Karpas-422 (cell line): ENCODE results near the gene ARRB1. TPM values are rescaled to one million over a fixed set of nuclear protein-coding genes. Genes with fewer than 3 reads are reported as not detected.

Experiments
- DNase-seq: peaks from one replicate; pipeline ENCODE4 v3.0.0-alpha.2; 2015
- H2AFZ ChIP-seq: fragments of 200-600 bp; sonication (generic); 2 replicates; pipeline ENCODE4 v1.6.1; 2014; ENCODE audit warnings: antibody characterized with exemption, low read length, mixed read lengths
- H3K27ac ChIP-seq: fragments of 200-600 bp; sonication (generic); 2 replicates; pipeline ENCODE4 v1.5.1; 2014; ENCODE audit warnings: mild to moderate bottlenecking, low read length, moderate library complexity
- H3K27me3 ChIP-seq: fragments of 200-600 bp; sonication (generic); 2 replicates; pipeline ENCODE4 v1.6.1; 2014; ENCODE audit warnings: low read length, mixed read lengths
- H3K36me3 ChIP-seq: fragments of 200-600 bp; sonication (generic); 2 replicates; pipeline ENCODE4 v1.6.1; 2014; ENCODE audit warnings: low read length, mixed read lengths; ENCODE audit not compliant: insufficient read depth
- H3K4me1 ChIP-seq: fragments of 200-600 bp; sonication (generic); 2 replicates; pipeline ENCODE4 v1.6.1; 2014; ENCODE audit warnings: mild to moderate bottlenecking, low read length, mixed read lengths
- H3K4me2 ChIP-seq: fragments of 200-600 bp; sonication (generic); 2 replicates; pipeline ENCODE4 v1.6.1; 2014; ENCODE audit warnings: low read length, low read depth, mild to moderate bottlenecking; ENCODE audit not compliant: poor library complexity, severe bottlenecking
- H3K4me3 ChIP-seq: fragments of 200-600 bp; sonication (generic); 2 replicates; pipeline ENCODE4 v1.5.1; 2014; ENCODE audit warnings: mild to moderate bottlenecking, antibody characterized with exemption, low read length, mixed read lengths
- H3K79me2 ChIP-seq: fragments of 200-600 bp; sonication (generic); 2 replicates; pipeline ENCODE4 v1.6.1; 2014; ENCODE audit warnings: mild to moderate bottlenecking, low read length, mixed read lengths
- H3K9ac ChIP-seq: fragments of 200-600 bp; sonication (generic); 2 replicates; pipeline ENCODE4 v1.6.0; 2014; ENCODE audit warnings: low read length
- H3K9me2 ChIP-seq: fragments of 200-600 bp; sonication (generic), shearing (Covaris generic); replicated peaks from 2 replicates; pipeline ENCODE4 v1.6.0; 2014; ENCODE audit warnings: mild to moderate bottlenecking, low read length, moderate library complexity; ENCODE audit not compliant: insufficient read depth
- H3K9me3 ChIP-seq: fragments of 300-700, 200-600 bp; sonication (generic); 2 replicates; pipeline ENCODE4 v1.6.1; 2014; ENCODE audit warnings: low read length, mixed read lengths
- H4K20me1 ChIP-seq: fragments of 200-600 bp; sonication (generic); 2 replicates; pipeline ENCODE4 v1.6.1; 2014; ENCODE audit warnings: mild to moderate bottlenecking, antibody characterized with exemption, low read length, low read depth; ENCODE audit not compliant: insufficient read depth
- total RNA-seq: library from RNA; depleted of rRNA; stranded (reverse); fragments of >200 nt; shearing (Covaris generic); gene quantifications from 2 replicates; pipeline ENCODE4 v1.2.3, GENCODE V29; 2014; ENCODE audit warnings: low replicate concordance

Gene ARRB1
- total RNA-seq, 1 experiment from 2014 or later: not detected

GRCh38 chr11:75241906-75242644 lies 109.4 kb downstream of the ARRB1 start:
- Histone ChIP-seq H3K27me3 (no peaks in the 10 kb centered on the region), H4K20me1 (no peaks in the 10 kb centered on the region), H3K27ac (no peak overlapping the region), H3K4me3 (no peak overlapping the region), H3K9ac (no peak overlapping the region), H3K36me3 (no peaks in the 10 kb centered on the region), H3K9me2 (no peaks in the 10 kb centered on the region), H3K9me3 (no peaks in the 10 kb centered on the region), H3K4me1 (no peaks in the 10 kb centered on the region), H3K79me2 (no peaks in the 10 kb centered on the region), H3K4me2 (no peak overlapping the region), H2AFZ (no peak overlapping the region)
- DNase-seq: no peak

GRCh38 chr11:75241036-75241905 lies 110.2 kb downstream of the ARRB1 start:
- no peaks in the 10 kb centered on the region for H3K36me3 ChIP-seq
- no peaks in the 10 kb centered on the region for H3K9me2 ChIP-seq
- H3K79me2 ChIP-seq: no peaks in the 10 kb centered on the region
- H3K9me3 ChIP-seq: no peaks in the 10 kb centered on the region
- no peak overlapping the region for H3K27ac ChIP-seq
- no peak overlapping the region for H3K4me3 ChIP-seq
- H3K9ac ChIP-seq: no peak overlapping the region
- no peak overlapping the region for H2AFZ ChIP-seq
- H3K4me2 ChIP-seq: no peak overlapping the region
- DNase-seq: no peak
- no peaks in the 10 kb centered on the region for H3K4me1 ChIP-seq
- H4K20me1 ChIP-seq: no peaks in the 10 kb centered on the region
- no peaks in the 10 kb centered on the region for H3K27me3 ChIP-seq

- Histone ChIP-seq H3K36me3 (no peaks in the 10 kb centered on the region), H3K9ac (no peak within 1 kb of the TSS), H3K4me2 (no peak within 1 kb of the TSS), H3K27ac (no peak within 1 kb of the TSS), H3K27me3 (no peaks in the 10 kb centered on the region), H2AFZ (no peak within 1 kb of the TSS), H4K20me1 (no peaks in the 10 kb centered on the region), H3K4me3 (no peak within 1 kb of the TSS), H3K4me1 (no peaks in the 10 kb centered on the region), H3K9me2 (no peaks in the 10 kb centered on the region), H3K79me2 (no peaks in the 10 kb centered on the region), H3K9me3 (no peaks in the 10 kb centered on the region)
- no peak for DNase-seq
Measured at GRCh38 chr11:75240311-75241035, 111.0 kb downstream of the ARRB1 start, which contains the start of gene TPBGL. TSS of gene TPBGL (plus strand) at chr11:75240774. CDS start at chr11:75241050, 276 bp downstream.

GRCh38 chr11:75239531-75240290 lies 111.8 kb downstream of the ARRB1 start:
- H3K4me2 ChIP-seq: no peak overlapping the region
- no peak overlapping the region for H3K4me3 ChIP-seq
- H3K9me2 ChIP-seq: no peaks in the 10 kb centered on the region
- no peaks in the 10 kb centered on the region for H3K4me1 ChIP-seq
- no peaks in the 10 kb centered on the region for H4K20me1 ChIP-seq
- no peak overlapping the region for H3K9ac ChIP-seq
- H2AFZ ChIP-seq: no peak overlapping the region
- H3K79me2 ChIP-seq: no peaks in the 10 kb centered on the region
- H3K27ac ChIP-seq: no peak overlapping the region
- no peaks in the 10 kb centered on the region for H3K36me3 ChIP-seq
- DNase-seq: no peak
- H3K9me3 ChIP-seq: no peaks in the 10 kb centered on the region
- H3K27me3 ChIP-seq: no peaks in the 10 kb centered on the region

- no peak overlapping the region for H3K4me2 ChIP-seq
- DNase-seq: no peak
- no peaks in the 10 kb centered on the region for H3K27me3 ChIP-seq
- H3K9me2 ChIP-seq: no peaks in the 10 kb centered on the region
- no peak overlapping the region for H2AFZ ChIP-seq
- H3K4me1 ChIP-seq: no peaks in the 10 kb centered on the region
- no peak overlapping the region for H3K27ac ChIP-seq
- H3K4me3 ChIP-seq: no peak overlapping the region
- H3K79me2 ChIP-seq: no peaks in the 10 kb centered on the region
- no peaks in the 10 kb centered on the region for H4K20me1 ChIP-seq
- H3K9ac ChIP-seq: no peak overlapping the region
- no peaks in the 10 kb centered on the region for H3K9me3 ChIP-seq
- H3K36me3 ChIP-seq: no peaks in the 10 kb centered on the region
Measured at GRCh38 chr11:75238595-75239440, 112.6 kb downstream of the ARRB1 start.

- H3K9me2 ChIP-seq: no peaks in the 10 kb centered on the region
- no peaks in the 10 kb centered on the region for H3K9me3 ChIP-seq
- no peak for DNase-seq
- H3K4me1 ChIP-seq: no peaks in the 10 kb centered on the region
- no peaks in the 10 kb centered on the region for H4K20me1 ChIP-seq
- H3K36me3 ChIP-seq: no peaks in the 10 kb centered on the region
- no peaks in the 10 kb centered on the region for H3K79me2 ChIP-seq
- no peaks in the 10 kb centered on the region for H3K27me3 ChIP-seq
- H3K27ac ChIP-seq: no peak overlapping the region
- no peak overlapping the region for H3K4me3 ChIP-seq
- no peak overlapping the region for H2AFZ ChIP-seq
- no peak overlapping the region for H3K4me2 ChIP-seq
- H3K9ac ChIP-seq: no peak overlapping the region
Measured at GRCh38 chr11:75237050-75237449, 114.4 kb downstream of the ARRB1 start.

GRCh38 chr11:75236062-75236461 lies 115.4 kb downstream of the ARRB1 start:
- H3K27me3 ChIP-seq: no peaks in the 10 kb centered on the region

More at GRCh38 chr11:75236062-75236461, 115.4 kb downstream of the ARRB1 start:
- H3K9me2 ChIP-seq: no peaks in the 10 kb centered on the region
- no peak overlapping the region for H3K27ac ChIP-seq
- no peak overlapping the region for H2AFZ ChIP-seq
- H3K9me3 ChIP-seq: no peaks in the 10 kb centered on the region
- H4K20me1 ChIP-seq: no peaks in the 10 kb centered on the region
- no peaks in the 10 kb centered on the region for H3K79me2 ChIP-seq
- no peak overlapping the region for H3K9ac ChIP-seq
- no peaks in the 10 kb centered on the region for H3K36me3 ChIP-seq
- no peak overlapping the region for H3K4me3 ChIP-seq
- no peak for DNase-seq
- no peak overlapping the region for H3K4me2 ChIP-seq
- H3K4me1 ChIP-seq: no peaks in the 10 kb centered on the region
